HG03442 (cell line): ENCODE data around the gene PRKCG.
A peak's percentile ranks its signal among the peaks of the same experiment; 100 is the strongest.
"Not testable (repeated sequence)": the region's sequence is repeated elsewhere in the genome, so short reads cannot be mapped to it uniquely, and the experiment has no call there.

Source experiments
- ATAC-seq: cut with Tn5 transposase; IDR thresholded peaks from one replicate; pipeline ENCODE4 v1.9.1; 2021; ENCODE audit warnings: mild to moderate bottlenecking, moderate library complexity; ENCODE audit not compliant: unreplicated experiment

Gene PRKCG

DNA sequence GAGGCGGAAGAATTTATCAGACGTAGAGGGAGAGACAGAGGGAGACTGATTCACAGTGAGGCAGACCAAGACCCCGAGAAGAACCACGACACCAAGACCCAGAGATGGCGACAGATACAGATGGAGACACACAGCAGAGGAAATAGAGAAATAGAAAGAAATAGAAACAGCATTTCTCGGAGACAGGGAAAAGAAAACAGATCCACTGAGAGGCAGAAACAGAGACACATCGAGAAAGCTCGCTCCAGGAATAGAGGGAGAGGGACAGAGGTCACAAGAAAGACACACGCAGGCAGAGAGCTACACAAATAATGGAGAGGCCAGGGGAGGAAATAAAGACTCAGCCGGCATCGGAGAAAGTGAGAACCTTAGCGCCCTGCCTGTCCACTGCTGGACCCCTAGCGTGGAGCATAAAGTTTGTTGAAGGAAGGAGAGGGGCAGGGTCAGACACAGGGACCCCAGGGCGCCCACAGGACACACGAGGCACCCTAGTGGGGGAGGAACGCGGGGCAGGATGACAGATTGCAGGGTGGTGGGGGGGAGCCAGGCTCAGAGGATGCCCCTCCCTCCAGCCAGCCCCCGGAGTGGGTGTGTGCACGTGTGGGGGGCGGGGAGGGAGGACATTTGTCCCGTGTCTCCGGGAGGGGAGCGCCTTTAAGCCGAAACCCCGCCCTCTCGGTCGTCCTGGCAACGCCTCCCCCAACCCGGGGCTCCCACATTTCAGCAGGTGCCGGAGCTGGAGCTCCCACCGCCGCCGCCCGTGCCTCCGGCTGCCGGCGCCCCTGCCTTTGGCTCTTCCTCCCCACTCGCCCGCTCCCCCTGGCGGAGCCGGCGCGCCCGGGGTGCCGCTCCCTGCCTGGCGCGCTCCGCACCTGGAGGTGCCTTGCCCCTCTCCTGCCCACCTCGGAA is at the start of gene PRKCG:
TSS of gene PRKCG (plus strand) at position 716 of the 909 bp plus-strand sequence. CDS start 298 bp downstream, outside the sequence.
- ATAC-seq: no peak

DNA sequence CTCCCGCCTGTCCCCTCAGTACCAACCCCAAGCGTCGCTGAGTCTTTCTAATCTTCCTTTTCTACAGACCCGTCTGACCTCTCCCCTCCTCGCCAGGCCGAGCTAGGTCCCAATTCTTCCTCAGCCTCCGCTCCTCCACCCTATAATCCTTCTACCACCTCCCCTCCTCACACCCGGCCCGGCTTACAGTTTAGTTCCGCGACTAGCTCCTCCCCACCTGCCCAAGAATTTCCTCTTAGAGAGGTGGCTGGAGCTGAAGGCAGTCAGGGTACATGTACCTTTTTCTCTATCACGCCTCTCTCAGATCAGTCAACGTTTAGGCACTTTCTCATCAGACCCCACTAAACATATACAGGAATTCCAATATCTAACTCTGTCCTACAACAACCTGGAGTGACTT is 49.1 kb upstream of the PRKCG start:
- ATAC-seq: not testable (repeated sequence)

DNA sequence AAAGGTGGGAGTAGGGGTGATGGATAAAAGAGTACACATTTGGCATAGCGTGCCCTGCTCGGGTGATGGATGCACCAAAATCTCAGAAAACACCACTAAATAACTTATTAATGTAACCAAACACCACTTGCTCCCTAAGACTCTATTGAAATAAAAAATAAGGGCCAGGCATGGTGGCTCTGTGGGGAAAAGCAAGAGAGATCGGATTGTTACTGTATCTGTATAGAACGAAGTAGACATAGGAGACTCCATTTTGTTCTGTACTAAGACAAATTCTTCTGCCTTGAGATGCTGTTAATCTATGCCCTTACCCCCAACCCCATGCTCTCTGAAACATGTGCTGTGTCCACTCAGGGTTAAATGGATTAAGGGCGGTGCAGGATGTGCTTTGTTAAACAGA is 43.6 kb upstream of the PRKCG start:
- not testable (repeated sequence) for ATAC-seq

DNA sequence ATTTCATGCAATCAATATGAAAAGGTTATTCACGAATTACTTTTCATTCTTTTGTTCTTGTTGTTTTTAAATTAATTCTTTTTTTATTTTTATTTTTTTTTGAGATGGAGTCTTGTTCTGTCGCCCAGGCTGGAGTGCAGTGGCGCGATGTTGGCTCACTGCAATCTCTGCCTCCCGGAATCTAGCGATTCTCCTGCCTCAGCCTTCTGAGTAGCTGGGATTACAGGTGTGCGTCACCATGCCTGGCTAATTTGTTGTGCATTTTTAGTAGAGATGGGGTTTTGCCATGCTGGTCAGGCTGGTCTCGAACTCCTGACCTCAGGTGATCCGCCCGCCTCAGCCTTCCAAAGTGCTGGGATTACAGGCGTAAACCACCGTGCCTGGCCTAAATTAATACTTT is 41.8 kb upstream of the PRKCG start:
- not testable (repeated sequence) for ATAC-seq

DNA sequence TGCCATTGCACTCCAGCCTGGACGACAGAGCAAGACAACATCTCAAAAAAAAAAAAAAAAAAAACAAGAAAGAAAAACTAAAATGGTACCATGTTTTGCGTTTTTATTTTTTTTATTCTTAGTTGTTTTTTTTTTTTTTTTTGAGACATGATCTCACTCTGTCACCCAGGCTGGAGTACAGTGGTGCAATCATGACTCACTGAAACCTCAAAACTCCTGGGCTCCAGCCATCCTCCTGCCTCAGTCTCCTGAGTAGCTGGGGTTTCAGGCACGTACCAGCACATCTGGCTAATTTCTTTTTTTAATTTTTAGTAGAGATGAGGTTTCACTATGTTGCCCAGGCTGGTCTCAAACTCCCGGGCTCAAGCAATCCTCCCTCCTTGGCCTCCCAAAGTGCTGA is 41.1 kb upstream of the PRKCG start:
- ATAC-seq: not testable (repeated sequence)

DNA sequence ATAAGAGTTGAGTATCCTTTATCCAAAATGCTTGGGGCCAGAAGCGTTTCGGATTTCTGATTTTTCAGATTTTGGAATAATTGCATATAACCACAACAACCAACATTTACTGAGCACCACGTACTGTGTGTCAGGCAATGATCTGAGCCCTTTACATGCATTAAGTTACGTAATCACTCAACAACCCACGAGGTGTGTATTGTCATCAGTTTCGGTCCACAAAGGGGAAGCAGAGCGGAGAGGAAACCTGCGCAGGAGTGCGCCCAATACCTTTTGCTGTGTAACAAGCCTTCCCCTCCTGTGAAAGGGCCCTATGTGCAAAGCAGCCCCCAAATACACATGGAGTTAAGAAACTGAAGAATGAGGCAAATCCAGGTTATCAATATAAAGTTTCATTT is 37.1 kb upstream of the PRKCG start:
- ATAC-seq: no peak

DNA sequence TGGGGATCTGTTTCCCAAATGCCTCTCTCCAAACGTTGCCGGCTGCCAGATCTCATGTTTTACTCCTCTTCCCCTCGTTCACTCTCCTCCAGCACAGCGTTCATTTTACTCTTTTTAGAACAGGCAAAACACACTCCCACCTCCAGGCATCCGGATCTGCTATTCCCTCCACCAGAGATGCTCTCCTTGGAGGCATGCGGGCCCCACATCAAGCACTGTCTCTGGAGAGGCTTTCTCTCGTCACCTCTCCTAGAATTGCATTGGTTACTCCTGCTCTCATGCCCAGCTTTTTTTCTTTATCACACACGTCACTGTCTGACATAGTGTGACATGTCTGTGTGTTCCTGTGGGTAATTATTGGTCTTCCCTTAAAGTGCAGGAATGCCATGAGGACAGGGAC is 34.4 kb upstream of the PRKCG start:
- no peak for ATAC-seq

DNA sequence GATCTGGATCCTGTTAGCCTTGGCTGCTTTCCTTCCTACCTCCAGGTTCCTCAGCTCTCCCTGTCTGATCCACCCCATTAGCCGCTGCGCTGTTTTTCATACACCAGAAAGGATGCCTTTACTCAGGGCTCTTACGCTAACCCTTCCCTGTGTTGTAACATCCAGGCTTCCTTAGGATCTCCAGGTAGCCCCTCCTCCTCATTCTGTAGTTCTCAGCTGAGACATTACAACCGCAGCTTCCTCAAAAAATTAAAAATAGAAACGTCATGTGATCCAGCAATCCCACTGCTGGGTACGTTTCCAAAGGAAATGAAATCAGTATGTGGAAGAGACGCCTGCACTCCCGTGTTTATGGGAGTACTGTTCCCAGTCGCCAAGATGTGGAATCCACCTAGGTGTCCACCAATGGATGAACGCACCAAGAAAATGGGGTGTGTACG is 32.7 kb upstream of the PRKCG start:
- ATAC-seq: no peak

DNA sequence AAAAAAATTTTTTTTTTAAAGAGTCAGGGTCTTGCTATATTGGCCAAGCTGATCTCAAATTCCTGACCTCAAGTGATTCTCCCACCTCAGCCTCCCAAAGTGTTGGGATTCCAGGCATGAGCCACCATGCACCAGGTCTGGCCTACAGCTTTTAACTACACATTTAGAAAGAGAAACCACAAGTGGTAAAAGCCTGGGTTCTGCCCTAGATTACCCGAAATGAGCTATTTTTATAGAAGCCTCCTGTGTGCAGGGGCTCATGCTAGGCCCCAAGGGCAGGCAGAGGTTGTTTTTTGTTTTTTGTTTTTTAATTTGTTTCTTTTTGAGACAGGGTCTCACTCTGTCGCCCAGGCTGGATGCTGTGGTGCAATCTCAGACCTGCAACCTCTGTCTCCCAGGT is 28.3 kb upstream of the PRKCG start:
- ATAC-seq: no peak

DNA sequence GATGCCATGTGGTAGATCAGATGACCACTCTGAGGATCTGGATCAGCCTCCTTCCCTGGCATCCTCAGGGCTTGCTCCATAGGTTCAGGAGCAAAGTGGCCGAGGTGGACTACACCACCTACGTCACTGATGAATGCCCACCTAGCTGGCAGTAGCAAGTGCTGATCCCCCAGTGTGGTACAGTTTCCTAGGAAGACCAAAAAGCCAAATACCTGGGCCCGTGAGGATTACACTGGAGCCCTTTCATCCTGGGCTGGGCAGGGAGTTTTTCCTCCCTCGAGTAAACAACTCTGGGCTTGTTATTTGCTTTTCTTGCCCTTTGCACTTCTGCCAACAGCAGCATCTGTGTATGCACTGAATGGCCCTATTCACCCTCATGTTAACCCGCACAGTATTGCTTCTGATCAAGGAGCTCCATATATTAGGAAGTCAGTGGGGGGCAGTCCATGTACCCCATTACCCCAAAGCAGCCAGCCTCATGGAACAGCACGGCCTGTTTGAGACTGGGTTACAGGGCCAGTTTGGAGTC is 17.6 kb upstream of the PRKCG start:
- ATAC-seq: no peak

DNA sequence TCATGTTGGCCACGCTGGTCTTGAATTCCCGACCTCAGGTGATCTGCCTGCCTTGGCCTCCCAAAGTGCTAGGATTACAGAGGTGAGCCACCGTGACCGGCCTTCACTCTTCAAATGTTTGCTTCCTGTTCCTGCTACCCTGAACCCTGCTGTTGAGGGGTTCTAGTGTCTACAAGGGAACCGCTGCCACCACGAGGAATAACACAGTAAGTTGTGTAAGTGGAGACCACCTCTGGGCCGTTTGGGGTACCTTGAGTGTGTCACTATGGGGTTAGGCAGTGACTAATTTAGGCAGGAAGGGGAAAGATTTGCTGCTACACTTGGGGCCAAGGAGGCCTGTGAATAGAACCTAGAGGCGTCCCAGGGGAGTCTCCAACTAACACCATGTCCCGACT is 16.5 kb upstream of the PRKCG start:
- ATAC-seq: no peak

DNA sequence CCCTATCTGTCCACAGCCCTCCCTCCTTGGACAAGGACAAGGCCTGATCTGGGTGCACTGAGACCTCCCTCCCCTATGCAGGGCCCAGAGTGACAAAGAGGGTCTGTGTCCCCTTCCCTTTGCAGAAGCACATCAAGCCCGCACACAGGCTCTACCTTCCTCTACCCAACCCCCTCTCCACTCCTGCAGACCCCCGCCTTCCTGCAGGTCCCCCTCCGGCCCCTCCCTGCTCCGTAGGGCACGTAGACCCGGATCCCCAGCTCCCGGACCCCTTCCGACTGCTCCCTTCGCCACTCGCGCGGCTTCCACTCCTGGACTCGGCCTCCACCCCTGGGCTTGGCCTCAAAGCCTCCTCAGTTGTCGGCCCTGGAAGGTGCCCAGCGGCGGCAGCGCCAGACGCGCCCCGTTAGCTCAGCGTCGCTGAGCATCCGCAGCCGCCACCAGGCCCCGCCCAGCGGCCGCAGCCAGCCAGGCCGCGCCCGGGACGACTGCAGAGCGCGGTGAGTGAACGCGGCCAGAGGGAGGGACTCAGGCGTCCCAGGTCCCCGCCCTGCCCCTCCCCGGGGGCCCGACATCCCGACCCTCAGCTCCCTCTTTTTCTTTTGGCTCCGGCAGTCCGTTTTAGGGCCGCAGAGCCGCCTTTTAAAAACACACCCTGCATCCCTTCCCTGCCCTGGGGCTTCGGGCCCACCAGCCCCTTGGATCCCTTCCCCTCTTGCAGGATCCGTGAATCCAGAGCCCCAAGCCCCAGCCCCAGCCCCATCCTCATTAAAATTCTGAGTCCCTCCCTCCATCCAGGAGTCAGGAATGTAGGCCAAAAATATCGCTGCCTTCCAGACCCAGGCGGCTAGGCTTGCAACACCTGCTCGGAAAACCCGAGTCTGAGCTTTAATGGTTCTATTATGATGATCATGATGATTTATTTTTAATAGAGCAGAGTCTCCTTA is 15.8 kb upstream of the PRKCG start:
- ATAC-seq: no peak

DNA sequence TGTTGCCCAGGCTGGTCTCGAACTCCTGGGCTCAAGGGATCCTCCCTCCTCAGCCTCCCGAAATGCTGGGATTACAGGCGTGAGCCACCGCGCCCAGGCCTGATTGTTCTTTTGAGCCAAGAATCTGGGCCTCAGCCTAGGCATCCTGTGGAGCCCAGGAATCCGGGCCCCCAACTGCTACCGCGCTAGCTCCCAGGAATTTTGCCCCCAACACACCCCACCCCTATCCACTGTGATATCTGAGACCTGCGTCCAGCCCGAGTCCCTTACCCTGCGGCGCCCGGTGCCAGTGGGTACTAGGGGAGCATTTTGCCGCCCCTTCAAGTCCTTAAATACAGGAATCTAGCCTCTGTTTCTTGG is 15.2 kb upstream of the PRKCG start:
- no peak for ATAC-seq

DNA sequence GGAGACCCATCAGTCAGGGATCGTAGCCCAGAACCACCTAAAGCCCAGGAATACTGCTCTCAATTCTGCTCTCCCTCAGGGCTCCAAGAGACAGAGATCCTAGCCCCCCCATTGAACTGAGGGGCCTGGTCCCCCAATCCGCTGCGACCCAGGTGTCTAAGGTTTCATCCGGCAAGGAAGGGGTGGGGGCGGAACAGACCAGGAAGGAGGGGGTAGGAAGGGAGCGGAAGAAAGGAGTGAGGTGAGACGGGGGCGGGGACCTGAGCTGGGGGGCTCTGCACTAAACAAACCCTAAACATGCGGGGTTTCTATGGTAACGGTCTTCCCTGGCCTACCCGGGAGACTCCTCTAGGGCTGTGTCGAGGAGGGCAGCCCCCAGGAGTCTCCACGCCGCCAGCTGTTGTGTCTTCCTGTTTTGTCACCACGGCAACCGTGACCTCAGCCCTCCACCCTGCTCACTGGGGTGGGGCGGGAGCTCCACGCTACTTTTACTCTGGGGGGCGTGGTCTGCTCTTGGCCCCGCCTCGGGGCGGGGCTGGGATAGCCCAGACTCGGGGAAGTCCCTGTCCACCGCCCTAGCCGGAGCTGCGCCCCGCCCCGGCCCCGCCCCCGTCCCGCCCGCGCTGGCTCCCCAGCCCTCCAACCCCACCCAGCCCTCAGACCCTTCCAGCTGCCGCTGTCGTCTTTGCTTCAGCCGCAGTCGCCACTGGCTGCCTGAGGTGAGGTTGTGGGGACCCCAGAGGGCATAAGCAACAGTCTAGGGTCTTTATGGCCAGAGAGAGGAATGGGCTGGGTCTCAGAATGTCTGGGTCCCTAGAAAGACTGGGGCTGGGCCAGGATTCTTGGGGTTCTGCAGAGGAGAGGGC is 14.5 kb upstream of the PRKCG start, which contains the start of gene MYADM:
TSS of gene MYADM (plus strand) at position 659 of the 866 bp plus-strand sequence. CDS start 5,647 bp downstream, outside the sequence.
- ATAC-seq: peak; percentile 52

DNA sequence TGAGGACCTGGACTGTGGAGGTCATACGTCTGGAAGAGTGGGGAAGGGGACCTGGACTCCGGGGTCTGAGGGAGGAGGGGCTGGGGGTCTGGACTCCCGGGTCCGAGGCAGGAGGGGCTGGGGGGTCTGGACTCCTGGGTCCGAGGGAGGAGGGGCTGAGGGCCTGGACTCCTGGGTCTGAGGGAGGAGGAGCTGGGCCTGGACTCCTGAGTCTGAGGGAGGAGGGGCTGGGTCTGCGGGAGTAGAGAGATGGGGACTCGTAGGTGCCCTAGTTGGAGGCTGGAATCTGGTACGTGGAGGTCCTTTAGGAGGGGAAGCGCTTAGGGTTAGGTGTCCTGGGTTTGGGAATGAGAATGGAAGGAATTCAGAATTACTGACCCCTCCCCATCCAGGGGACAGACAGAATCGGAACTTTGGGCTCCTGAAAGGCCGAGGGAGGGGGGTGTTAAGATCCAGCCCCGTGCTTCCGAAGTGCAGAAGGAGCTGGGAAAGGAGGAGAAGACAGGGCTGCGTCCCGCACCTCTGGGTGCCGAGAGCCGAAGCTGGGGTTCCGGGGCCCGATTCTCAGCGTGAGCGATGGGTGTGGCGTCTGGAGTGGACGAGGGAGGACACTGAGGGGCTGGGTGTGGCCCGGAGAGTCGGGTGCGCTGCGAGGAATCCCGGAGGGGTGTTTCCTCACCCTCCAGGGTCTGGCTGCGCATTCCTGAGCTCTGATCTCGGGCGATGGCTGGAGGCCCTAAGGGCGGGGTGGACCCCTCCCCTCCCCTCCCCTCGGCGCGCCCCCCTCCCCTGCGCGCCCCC is 13.7 kb upstream of the PRKCG start:
- ATAC-seq: no peak

DNA sequence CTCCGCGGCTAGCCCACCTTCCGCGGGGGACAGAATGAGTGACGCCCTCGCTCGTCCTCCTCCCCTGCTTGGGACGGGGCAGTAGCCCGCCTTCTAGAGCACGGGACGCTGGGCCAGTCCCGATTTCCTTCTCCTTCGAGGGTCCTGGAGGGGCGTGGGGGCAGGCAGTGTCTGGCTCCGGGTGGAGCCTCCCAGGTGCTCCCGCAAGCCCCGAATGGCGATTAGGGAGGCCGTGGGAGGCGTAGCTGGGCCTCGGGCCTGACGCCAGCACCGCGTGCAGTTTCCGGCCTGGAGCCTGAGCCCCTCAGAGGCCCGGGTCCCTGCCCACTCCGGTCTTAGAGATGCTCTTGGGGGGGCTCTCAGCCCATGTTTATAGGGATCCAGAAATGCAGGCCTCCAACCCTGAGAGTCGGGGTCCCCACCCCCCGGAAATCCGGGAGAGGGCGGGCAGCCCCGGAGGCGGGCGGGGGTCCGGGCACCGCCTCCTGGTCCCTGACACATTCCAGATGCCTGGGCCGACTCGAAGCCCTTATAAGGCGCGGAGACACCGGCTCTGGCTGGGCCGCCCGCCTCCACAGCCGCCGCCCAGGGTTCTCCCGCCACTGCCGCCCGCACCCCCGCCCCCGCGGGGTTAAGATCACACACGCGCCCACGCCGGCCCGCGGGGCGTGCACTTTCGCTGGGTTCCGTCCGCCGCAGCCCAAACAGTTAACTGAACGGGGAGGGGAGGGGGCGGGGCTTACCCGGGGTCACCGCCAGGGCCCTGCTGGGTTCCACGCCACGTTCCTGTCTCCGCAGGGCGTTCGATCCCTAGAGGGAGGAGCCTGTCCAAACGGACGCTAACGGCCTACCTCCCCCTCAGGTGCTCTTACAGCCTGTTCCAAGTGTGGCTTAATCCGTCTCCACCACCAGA is 12.8 kb upstream of the PRKCG start:
- peak; percentile 40 for ATAC-seq

DNA sequence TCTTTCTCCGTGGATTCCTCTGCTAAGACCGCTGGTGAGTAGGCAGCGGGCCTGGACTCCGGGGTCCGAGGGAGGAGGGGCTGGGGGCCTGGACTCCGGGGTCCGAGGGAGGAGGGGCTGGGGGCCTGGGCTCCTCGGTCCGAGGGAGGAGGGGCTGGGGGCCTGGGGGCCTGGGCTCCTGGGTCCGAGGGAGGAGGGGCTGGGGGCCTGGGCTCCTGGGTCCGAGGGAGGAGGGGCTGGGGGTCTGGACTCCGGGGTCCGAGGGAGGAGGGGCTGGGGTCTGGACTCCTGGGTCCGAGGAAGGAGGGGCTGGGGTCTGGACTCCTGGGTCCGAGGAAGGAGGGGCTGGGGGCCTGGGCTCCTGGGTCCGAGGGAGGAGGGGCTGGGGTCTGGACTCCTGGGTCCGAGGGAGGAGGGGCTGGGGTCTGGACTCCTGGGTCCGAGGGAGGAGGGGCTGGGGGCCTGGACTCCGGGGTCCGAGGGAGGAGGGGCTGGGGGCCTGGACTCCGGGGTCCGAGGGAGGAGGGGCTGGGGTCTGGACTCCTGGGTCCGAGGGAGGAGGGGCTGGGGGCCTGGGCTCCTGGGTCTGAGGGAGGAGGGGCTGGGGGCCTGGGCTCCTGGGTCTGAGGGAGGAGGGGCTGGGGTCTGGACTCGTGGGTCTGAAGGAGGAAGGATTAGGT is 12.1 kb upstream of the PRKCG start:
- ATAC-seq: not testable (repeated sequence)

DNA sequence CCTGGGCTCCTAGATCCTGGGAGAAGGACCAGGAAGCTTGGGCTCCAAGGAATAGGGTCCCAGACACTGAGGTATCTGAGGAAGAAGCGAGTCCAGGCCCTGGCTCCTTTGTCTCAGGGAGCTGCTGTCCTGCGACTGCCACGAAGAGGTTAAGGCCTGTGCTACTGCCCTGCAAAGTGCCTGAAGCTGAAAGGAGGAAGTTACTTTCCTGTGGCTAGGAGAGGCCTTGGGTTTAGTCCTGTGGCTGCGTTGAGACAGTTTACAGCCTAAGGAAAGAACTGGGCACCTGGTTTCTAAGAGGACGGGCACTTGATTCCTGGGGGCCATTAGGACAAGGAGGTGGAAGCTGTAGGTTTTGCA is 11.5 kb upstream of the PRKCG start:
- ATAC-seq: no peak
